Ascending aorta (tissue), 2 donors: ENCODE results near the gene ADGRB2. TPM values are rescaled to one million over a fixed set of nuclear protein-coding genes. Genes with fewer than 3 reads are reported as not detected.

Source experiments
- DNase-seq, 2 donors: peaks; one replicate each; pipeline ENCODE4 v3.0.0-alpha.2; 2019; ENCODE audit warnings: low spot score in 2 of 2
- H3K27ac ChIP-seq, 2 donors: fragments of 200-600 bp; sonication (generic); one replicate each; pipeline ENCODE4 v1.5.1; 2016 to 2017; ENCODE audit warnings: mild to moderate bottlenecking in 1 of 2
- H3K27me3 ChIP-seq: fragments of 200-600 bp; sonication (generic); one replicate; pipeline ENCODE4 v1.5.1; 2017
- H3K36me3 ChIP-seq, 2 donors: fragments of 200-600 bp; sonication (generic); one replicate each; pipeline ENCODE4 v1.5.1; 2016
- H3K4me1 ChIP-seq, 2 donors: fragments of 200-600 bp; sonication (generic); one replicate each; pipeline ENCODE4 v1.5.1; 2016 to 2017; ENCODE audit warnings: mild to moderate bottlenecking in 1 of 2
- H3K4me3 ChIP-seq, 2 donors: fragments of 200-600 bp; sonication (generic); one replicate each; pipeline ENCODE4 v1.5.1; 2016 to 2017; ENCODE audit warnings: mild to moderate bottlenecking in 1 of 2
- H3K9me3 ChIP-seq, 2 donors: fragments of 200-600 bp; sonication (generic); one replicate each; pipeline ENCODE4 v1.5.1; 2016
- CTCF ChIP-seq, 3 experiments: fragments of 200-600 bp in 2 of 3; fragments of 450-650 bp in 1 of 3; sonication (generic) in 2 of 3; IDR thresholded peaks; one replicate each; pipeline ENCODE4 v1.5.1; 2016 to 2019; ENCODE audit warnings: antibody characterized with exemption in 3 of 3, mild to moderate bottlenecking in 1 of 3, moderate library complexity in 1 of 3
- intact Hi-C: fragments of 100-400 bp; cut with DNase I; formaldehyde crosslinking; loops from one replicate; pipeline ENCODE4 v1.15.1; 2023
- total RNA-seq: library from RNA; depleted of rRNA; stranded (reverse); fragments of >200 nt; gene quantifications from one replicate; pipeline ENCODE4 v1.1.0, GENCODE V29; 2016

Gene ADGRB2
- total RNA-seq, 1 donor from 2014 or later: 1.9 TPM

DNA sequence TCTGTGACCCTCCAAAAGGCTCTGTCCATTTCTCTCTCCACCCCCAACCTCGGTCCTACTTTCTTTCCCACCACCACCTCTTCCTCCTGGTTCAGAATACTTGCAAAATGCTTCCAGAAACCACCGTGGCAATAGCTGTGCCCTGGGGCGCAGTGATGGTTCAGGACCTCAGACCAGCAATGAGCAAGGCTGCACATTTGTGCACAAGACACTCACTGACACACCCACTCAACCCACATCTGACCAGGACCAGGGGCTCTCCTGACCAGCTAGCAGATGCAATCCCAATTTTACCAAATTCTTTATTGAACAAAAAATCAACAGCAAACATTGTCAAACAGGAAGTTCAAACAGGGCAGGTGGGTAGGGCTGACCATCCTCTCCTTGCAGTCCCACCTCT, 26.0 kb upstream of the ADGRB2 start:
- Histone ChIP-seq H3K27me3 (no peaks in the 10 kb centered on the region), H3K4me3 (no peak overlapping the region), H3K36me3 (no peaks in the 10 kb centered on the region), H3K27ac (no peak overlapping the region), H3K4me1 (peaks cover 0 to 7% of the 10 kb centered on the region in 2 donors), H3K9me3 (no peaks in the 10 kb centered on the region)
- DNase-seq: no peak
- no peak for TF ChIP-seq CTCF (IDR thresholded peaks at IDR 0.05)
- intact Hi-C loops: no loop called here

DNA sequence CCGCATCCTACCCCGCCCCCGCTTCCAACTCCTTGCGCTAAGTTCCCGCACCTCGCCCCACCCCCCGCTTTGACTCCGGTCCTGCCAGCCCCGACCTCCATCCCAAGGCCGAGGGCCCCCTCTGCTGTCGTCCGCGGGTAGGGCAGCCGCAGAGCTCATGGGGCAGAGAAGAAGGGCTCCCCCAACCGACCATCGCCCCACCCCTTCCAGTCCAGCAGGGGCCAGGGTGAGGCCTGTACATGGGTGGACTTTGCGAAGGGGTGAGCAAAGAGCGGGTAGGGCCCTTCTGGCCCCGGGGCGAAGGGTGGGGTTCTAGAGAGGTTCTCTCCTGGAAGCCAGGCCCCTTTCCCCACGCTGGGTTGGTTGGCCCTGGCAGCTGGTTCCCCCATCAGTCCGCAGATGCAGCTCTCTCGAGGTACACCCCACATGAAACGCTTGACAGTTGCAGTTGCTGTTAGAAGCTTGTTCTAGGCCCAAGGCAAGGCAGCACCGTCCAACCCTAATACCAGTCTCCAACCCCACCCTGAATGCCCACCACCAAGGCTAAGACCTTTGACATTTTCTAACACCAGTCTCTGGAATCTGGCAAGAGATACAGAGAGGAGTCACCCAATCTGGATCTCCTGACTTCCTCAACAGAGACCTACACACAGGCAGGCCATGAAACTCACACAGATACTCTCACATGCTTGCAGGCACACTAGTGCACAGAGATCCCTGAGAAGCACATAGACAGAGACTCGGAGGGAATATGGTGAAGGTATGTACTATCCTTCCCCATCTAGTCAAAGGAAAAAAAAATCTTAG, 25.3 kb upstream of the ADGRB2 start:
- peaks cover 0 to 7% of the 10 kb centered on the region in 2 donors for H3K4me1 ChIP-seq
- H3K36me3 ChIP-seq: no peaks in the 10 kb centered on the region
- H3K27me3 ChIP-seq: no peaks in the 10 kb centered on the region
- DNase-seq: peak; percentile 77 to 98
- peak overlapping the region; percentile 73 to 80 for H3K27ac ChIP-seq
- peak; percentile 90 to 99 (median 98) for TF ChIP-seq CTCF (IDR thresholded peaks at IDR 0.05)
- H3K9me3 ChIP-seq: no peaks in the 10 kb centered on the region
- intact Hi-C loops: loop anchor here (1.0 to 5.0 kb wide), 6 partner anchors 27 to 225 kb away; no protein-coding TSS in a partner anchor
- peak overlapping the region; percentile 62 to 71 for H3K4me3 ChIP-seq

DNA sequence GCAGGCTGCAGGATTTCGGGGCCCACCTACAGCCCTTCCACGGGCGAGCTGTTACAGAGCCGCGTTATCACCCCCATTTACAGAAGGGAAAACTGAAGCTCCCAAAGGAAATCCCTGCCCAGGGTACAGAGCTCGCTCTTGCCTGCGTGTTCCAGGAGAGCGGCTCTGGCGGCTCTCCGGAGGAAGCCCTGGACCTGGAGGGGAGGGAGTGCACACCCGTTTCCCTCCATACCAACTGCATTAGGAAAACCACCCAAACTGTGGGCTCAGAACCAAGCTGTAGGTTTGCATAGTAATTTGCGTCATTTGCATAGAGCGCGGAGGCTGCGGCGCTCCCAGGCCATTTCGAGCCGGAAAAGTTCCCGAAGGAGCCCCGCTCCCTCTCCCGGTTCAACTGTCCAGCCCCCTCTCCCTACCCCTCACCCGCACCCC, 24.7 kb upstream of the ADGRB2 start:
- peaks cover 0 to 7% of the 10 kb centered on the region in 2 donors for H3K4me1 ChIP-seq
- H3K36me3 ChIP-seq: no peaks in the 10 kb centered on the region
- TF ChIP-seq CTCF (IDR thresholded peaks at IDR 0.05): no peak
- DNase-seq: no peak
- no peaks in the 10 kb centered on the region for H3K9me3 ChIP-seq
- peak overlapping the region; percentile 73 to 80 for H3K27ac ChIP-seq
- intact Hi-C loops: loop anchor here (1.0 to 5.0 kb wide), 6 partner anchors 27 to 224 kb away; no protein-coding TSS in a partner anchor
- no peaks in the 10 kb centered on the region for H3K27me3 ChIP-seq
- H3K4me3 ChIP-seq: peak overlapping the region; percentile 62 to 71

- no peak for TF ChIP-seq CTCF (IDR thresholded peaks at IDR 0.05)
- Histone ChIP-seq H3K9me3 (no peaks in the 10 kb centered on the region), H3K4me3 (peak overlapping the region; percentile 62 to 71), H3K27ac (peak overlapping the region; percentile 73 to 80), H3K27me3 (no peaks in the 10 kb centered on the region), H3K36me3 (no peaks in the 10 kb centered on the region), H3K4me1 (peaks cover 0 to 7% of the 10 kb centered on the region in 2 donors)
- peak; percentile 69 to 97 for DNase-seq
- intact Hi-C loops: loop anchor here (2.0 to 5.0 kb wide), 3 partner anchors 41 to 223 kb away; no protein-coding TSS in a partner anchor
Observed at GRCh38 chr1:31788138-31788824, 24.1 kb upstream of the ADGRB2 start.

DNA sequence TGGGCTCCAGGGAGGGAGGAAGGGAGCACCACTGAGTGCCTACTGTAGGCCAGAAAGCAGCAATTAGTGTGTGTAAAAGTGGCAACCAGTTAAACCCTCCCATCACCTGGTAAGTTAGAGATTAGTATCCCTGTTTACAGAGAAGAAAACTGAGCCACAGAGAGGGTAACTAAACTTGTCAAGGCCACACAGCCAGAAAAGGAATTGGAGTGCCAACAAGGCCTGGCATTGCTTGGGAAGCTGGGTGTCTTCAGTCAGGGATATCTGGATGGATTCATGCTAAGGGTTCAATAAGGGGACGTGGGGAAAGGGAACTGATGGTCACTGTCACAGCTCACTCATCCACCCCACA, 23.6 kb upstream of the ADGRB2 start:
- intact Hi-C loops: loop anchor here (2.0 to 5.0 kb wide), 3 partner anchors 40 to 223 kb away; no protein-coding TSS in a partner anchor
- Histone ChIP-seq H3K27ac (peak overlapping the region; percentile 36 to 73), H3K27me3 (no peaks in the 10 kb centered on the region), H3K36me3 (no peaks in the 10 kb centered on the region), H3K9me3 (no peaks in the 10 kb centered on the region), H3K4me3 (peak overlapping the region in 1 of 2 donors; percentile 71), H3K4me1 (peaks cover 0 to 7% of the 10 kb centered on the region in 2 donors)
- TF ChIP-seq CTCF (IDR thresholded peaks at IDR 0.05): no peak
- DNase-seq: no peak
